Activated CD4-positive, CD25-positive, alpha-beta regulatory T cell (primary cell): ENCODE data around the gene SCN4A.
"Not testable (repeated sequence)": the region's sequence is repeated elsewhere in the genome, so short reads cannot be mapped to it uniquely, and the experiment has no call there.

Experiments used
- DNase-seq, 4 experiments: peaks; one replicate each; lab custom pipeline; 2025; lab: John Stamatoyannopoulos, UW

The SCN4A gene

GRCh38 chr17:63972796-63973195 lies at the start of gene SCN4A:
Gene SCN4A, minus strand, starts transcription at chr17:63972918. Its CDS starts 77 bp downstream, at chr17:63972841.
- no peak for DNase-seq

GRCh38 chr17:64020056-64020766 lies 47.5 kb upstream of the SCN4A start, which contains the start of gene ICAM2:
Gene ICAM2, minus strand, starts transcription at chr17:64020633. Its CDS starts 13,942 bp downstream, at chr17:64006691.
- DNase-seq: peak; percentile 46 to 77 (median 68)

DNA sequence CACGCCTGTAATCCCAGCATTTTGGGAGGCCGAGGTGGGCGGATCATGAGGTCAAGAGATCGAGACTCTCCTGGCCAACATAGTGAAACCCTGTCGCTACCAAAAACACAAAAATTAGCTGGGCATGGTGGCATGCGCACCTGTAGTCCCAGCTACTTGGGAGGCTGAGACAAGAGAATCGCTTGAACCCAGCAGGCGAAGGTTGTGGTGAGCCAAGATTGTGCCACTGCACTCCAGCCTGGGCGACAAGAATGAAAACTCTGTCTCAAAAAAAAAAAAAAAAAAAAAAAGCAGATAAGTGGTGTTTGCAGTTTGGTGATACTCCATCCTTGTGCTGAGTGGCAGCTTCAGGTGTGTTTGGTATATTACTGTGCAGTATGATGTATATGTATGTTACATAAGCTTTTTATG lies 46.8 kb upstream of the SCN4A start:
- DNase-seq: not testable (repeated sequence)

- DNase-seq: no peak
Observed at GRCh38 chr17:64017381-64017980, 44.8 kb upstream of the SCN4A start.

GRCh38 chr17:64016974-64017373 lies 44.3 kb upstream of the SCN4A start:
- no peak for DNase-seq

- no peak for DNase-seq
Observed at GRCh38 chr17:64016231-64016784, 43.6 kb upstream of the SCN4A start.

- DNase-seq: no peak
Observed at GRCh38 chr17:64015447-64015846, 42.7 kb upstream of the SCN4A start.

GRCh38 chr17:64009571-64010402 lies 37.1 kb upstream of the SCN4A start:
- no peak for DNase-seq

DNA sequence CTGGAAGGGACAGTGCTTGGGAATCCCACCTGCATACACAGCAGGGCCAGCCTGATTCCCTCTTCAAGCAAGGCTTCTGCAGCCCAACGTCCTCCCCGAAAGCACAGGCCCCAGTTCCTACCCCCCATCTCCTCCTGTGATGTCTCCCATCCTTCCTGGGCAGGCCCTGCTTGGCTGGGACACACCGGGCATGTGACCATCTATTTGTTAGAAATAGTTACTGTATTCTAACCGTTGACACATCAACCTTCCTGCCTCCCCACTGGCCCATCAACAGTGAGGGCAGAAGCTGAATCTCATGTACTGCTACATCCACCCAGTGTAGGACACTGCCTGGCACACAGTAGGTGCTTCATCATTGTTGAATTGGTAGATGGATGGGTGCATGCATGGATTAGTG lies 36.1 kb upstream of the SCN4A start:
- no peak for DNase-seq

DNA sequence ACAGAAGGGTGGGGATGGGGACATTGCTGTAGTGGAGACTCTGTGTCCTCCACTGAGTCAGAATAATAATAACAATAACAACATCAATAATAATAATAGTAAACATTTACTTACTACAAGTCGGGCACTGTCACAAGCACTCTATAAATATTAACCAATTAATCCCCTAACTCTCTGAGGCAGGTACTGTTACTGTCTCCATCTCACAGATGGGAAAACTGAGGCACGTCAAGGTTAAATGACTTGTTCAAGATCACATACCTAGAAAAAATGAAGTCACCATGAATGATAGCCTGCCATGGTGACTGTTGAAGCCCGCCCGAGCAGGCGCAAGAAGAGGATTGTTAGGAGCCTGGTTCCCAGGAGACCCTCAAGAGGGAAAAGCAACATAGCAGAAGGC lies 35.6 kb upstream of the SCN4A start:
- no peak for DNase-seq

DNA sequence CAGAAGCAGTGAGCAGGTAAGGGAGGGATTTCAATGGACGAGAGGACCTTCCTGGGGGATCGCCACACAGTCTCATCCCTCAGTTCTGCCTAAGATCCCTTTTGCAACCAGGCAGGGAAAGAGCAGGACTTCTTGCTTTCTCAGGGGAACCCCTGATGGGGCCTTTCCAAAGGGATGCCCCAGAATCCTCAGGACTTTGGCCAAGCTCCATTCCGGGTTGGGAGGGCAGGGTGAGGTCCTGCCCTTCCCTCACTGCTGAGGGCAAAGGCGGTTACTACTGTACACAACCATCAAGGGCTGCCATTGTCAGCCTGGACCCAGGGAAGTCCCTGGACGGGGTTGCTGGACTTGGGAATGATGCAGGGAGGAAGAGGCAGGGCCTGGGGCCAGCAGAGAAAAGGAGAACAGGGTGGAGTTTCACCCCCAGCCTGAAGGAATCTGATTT lies 35.1 kb upstream of the SCN4A start:
- no peak for DNase-seq

DNA sequence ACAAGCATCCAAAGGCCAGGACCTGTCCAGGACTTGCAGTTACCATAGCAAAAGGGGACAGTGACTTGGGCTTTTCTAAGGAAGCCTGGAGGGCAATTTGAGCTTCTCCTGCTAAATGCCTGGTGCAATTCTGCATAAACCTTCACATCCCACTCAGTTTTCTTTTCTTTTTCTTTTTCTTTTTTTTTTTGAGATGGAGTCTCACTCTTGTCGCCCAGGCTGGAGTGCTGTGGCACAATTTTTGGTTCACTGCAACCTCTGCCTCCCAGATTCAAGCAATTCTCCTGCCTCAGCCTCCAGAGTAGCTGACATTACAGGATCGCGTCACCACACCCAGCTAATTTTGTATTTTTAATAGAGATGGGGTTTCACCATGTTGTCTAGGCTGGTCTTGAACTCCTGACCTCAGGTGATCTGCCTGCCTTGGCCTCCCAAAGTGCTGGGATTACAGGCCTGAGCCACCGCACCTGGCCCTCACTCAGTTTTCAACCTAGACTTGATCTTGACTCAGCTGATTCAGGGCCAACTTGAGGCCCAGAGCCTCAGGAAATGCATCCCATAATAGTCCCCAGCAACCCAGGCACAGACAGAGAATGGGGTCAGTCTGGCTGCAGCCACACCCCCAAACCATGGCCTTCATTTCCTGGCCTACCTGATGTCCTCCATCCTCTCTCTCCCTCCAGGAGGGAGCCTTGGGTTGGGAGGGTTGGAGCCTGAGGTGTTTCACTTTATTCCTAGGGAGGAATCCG lies 34.5 kb upstream of the SCN4A start:
- DNase-seq: not testable (repeated sequence)

DNA sequence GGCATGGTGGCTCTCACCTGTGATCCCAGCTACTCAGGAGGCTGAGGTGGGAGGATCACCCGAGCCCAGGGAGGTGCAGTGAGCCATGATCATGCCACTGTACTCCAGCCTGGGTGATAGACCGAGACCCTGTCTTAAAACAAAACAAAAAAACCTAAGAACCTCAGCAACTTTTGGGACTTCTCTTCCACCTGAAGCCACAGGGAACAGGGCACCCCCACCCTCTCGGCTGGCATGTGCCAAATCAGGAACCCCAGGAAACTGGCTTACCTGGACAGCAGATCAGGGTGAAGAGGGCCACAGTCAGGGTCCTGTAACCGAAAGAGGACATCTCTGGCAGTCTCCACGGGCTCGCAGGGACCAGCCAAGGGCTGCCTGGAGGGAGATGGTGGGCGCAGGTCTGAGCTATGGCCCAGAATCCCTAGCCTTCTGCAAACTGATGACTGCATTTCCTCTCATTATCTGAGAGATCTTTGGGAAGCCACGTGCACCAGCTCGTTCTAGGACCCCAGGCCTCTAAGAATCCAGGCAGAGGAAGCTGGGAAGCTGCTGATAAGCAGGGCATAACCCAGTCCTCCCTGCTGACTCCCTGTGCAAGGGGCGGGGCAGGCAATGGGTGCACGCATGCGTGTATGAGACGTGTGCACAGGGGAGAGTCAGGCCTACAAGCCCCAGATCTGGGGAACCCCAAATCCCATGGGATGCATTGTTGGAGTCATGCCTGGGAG lies 33.8 kb upstream of the SCN4A start:
- no peak for DNase-seq

DNA sequence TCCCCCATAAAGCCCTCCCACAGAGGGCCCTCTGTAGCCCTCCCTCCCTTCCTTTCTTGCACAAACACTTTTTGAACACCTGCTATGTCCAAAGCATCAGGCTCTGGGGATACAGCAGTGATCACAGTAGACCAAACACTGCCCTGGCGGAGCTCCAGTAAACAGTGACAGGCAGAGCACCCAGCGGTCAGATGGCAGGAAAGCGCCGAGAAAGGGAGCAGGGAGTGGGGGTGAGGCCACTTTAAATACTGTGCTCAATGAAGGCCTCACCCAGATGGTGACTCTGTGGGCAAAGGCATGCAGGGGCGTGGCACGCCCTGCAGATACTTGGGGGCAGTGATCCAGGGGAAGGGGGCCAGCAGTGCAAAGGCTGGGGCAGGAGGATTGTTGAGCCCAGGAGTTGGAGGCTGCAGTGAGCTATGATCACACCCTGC lies 33.0 kb upstream of the SCN4A start:
- no peak for DNase-seq

- no peak for DNase-seq
Observed at GRCh38 chr17:64004903-64005733, 32.4 kb upstream of the SCN4A start.

DNA sequence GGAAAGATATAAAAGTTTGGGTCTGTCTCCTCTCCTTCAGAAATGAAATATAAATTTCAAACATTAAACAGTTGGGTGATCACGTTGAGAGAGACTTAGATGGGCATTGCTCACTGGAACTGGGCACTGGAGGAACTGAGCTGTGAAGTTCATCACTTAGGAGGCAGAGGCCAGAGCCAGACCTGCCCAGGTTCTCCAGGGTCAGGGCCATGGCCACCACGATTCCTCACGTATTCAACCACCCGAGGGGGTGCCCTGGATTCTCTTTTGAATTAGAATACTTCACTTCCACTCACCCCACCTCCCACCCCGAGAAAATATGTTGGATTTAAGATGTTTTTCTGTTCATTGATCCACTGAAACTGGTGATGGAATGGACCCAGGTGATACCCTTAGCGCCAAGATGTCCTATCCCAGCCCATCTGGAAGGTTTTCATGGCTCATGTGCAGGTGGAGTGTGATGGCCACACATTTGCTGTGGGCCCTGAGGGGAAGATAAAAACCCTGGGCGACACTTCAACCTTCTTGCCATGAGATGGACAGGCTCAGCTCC lies 31.6 kb upstream of the SCN4A start:
- DNase-seq: no peak

GRCh38 chr17:64003526-64004121 lies 30.9 kb upstream of the SCN4A start:
- no peak for DNase-seq

GRCh38 chr17:64002658-64003525 lies 30.2 kb upstream of the SCN4A start:
- DNase-seq: no peak
